ENCODE results near the gene IL3.

IL3 gene

GRCh38 chr5:132026516-132027008 is 33.9 kb upstream of the IL3 start:
- DNase-seq: no peak

GRCh38 chr5:132027027-132027426 is 33.4 kb upstream of the IL3 start:
- no peak for DNase-seq

DNA sequence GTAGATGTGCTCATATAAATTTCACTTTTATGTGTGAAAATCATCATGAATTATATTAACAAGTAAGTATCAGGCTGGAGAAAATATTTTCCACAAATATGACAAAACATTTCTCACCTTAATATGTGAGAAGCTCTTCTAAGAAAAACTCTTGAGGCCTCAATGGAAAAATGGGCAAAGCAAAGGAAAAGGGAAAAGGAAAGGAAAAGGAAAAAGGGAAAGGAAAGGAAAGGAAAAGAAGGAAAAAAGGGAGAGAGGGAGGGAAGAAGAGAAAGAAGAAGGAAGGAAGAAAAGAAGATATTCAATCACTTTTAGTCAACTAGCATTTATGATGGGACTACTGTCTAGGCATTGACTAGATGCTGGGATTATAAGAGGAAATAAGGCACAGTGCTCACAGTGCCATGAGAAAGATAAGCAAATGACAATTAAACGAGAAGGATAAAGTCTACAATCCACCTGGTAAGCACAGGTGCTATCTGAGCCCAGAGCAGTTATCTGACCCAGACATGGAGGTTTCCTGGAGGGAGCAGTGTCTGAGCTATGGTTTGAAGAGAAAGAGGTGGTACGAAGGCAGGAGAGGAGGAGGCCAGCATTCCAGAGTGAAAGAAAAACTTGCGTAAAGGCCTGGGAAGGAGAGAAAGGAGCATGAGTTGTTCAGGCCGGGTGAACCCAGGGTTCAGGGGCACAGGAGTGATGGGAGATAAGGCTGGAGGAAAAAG is 30.7 kb upstream of the IL3 start:
- DNase-seq: no peak

DNA sequence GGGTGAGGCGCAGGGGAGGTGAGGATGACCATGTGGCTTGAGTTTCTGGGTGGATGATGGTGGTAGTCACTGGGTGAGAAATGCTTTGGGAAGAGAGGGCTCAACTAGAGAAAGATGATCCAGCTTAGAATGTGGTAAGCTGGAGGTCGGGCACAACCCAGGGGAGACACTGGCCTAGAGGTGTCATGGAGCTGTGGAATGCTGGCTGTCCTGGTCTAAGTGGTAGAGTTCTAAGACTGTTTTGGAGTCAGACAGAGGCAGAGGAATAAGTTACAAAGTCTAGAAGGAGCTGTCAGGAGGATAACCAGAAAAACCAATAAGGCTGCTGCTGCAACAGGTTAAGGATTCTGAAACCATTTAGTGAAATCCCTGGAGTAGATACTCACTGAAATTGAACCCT is 29.8 kb upstream of the IL3 start:
- no peak for DNase-seq

DNA sequence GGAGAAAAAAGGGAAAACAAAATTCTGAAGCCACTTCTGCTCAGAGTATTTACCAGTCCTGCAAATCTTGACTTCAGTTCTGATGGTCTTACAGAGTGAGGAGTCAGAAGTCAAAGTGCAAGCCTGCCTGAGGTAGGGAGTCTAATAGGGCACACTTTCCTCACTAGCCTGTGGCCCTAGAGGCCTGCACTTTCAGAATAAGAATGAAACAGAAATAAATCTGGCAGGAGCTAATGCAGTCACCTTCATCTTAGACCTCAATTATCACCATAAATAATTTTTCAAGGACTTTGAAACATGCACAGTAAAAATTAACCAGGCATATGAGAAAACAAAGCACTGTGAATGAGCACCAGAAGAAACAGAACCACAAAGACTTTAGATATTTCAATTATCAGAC is 28.3 kb upstream of the IL3 start:
- DNase-seq: no peak

DNA sequence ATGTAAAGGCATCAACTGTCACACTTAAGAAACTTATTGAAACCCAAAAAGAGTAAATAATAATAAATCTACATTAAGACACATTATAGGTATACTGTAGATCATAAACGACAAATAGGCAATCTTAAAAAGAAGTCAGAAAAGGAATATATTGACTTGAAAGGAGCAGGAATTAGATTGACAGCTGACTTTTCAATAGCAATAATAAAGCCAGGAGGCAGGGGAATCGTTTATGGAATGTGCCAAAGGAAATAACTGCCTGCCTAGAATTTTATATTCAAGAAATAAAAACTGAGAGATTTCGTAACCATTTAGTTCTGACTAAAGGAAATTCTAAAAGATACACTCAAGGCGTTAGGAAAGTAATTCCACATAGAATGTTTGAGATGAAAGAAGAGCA is 27.3 kb upstream of the IL3 start:
- DNase-seq: no peak

- DNase-seq: no peak
These were observed 23.1 kb upstream of the IL3 start for GRCh38 chr5:132037353-132037752.

GRCh38 chr5:132044207-132044606 is 16.2 kb upstream of the IL3 start:
- DNase-seq: no peak

- DNase-seq: no peak
These were observed 13.6 kb upstream of the IL3 start for GRCh38 chr5:132046880-132047299.

- DNase-seq: no peak
These were observed 11.4 kb upstream of the IL3 start for GRCh38 chr5:132049093-132049492.

DNA sequence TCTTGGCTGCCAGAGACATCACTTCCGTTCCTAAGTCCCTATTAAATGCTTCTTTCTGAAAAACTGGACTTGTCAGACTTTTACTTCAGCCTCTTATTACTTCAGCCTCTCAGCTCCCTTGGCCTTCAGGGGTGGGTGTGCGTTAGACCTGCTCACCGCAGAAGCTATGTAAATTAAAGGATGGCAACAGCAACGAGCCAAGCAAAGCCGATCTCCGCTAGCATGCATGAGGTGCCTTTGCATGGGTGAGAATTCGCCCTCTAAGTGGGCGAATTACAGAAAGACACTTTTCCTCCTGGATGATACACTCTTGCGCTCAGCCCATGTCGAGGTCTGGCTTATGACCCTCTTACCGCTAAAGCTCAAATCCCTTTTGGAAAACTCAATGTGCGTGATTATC is 10.9 kb upstream of the IL3 start:
- DNase-seq: no peak

DNA sequence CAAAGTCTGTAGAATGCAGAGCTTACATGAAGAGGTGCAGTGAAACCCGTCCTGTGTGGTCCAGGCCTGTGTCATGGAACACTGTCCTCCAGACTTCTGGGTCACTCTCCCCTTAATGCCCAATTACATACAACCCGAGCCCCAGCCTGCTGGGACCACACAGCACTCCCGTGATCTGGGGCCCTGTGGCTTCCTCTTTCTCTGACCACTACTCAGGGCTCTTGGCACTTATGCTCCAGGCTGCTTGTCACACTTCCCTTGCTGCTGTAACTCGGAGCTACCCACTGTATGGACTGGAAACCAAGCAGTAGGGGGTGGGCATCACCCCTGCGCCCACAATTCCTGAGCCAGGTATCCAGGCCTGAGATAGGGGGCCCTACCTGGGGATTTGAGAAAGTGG is 10.3 kb upstream of the IL3 start:
- no peak for DNase-seq

DNA sequence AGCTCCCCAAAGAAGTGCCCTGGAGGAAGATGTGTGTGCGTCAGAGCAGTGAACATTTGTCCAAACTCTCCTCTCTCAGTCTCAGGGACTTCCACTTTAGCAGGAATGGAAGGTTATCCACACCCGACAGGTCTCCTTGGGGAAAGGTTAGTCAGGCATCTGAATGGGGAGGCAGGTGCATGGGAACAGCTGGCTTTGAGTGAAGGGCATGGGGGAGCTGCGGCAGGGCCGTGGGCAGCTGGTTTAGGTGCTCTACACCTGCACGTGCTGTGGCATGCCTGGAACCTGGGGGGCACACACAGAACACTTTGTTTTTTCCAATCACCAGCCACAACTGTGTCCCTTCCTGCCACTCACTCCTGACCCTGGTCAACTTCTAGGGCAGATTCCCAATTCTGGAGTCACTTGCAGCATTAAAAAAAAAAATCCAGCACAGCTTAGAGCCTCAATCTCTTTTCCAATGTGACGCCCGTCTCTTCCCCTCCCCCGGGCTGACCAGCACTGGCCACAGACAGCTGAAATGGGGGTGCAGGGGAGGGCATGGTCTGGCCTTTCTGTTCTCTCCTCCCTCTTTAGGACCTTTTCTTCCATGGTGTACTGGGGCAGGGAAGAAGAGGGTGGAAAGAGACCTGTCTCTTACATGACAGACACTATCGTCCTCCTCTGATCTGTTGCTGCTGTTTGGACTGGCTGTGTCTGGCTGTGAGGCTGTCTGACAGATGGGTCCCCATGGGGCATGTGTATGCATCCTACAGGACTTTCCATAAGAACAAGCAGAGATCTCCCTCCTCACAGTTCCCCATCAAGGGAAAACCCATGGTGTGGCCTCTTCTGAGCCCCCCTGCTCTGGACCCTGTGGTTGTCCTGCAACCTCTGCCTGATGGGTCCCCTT is 9.5 kb upstream of the IL3 start:
- no peak for DNase-seq

DNA sequence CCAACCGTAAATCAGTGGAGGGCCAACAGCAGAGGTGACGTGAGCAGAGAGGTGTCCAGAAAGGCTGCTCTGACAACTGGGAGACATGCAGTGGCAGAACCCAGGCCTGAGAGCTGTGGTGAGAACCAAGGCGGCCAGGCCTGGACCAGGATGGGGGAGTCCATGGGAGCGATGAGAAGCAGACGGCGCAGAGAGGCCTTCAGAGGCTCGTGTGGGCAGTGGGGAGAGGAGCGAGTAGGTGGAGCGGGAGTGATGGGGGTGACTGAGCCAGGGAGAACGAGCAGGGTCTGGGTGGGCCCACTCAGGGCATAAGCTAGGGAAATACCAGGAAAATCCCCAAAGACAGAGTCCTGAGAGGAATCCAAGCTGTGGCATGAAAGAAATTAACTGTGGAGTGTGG is 7.9 kb upstream of the IL3 start:
- DNase-seq: no peak

- no peak for DNase-seq
These were observed 7.0 kb upstream of the IL3 start for GRCh38 chr5:132053483-132053882.

GRCh38 chr5:132054031-132054696 is 6.3 kb upstream of the IL3 start:
- no peak for DNase-seq

- no peak for DNase-seq
These were observed 5.6 kb upstream of the IL3 start for GRCh38 chr5:132054697-132055440.

DNA sequence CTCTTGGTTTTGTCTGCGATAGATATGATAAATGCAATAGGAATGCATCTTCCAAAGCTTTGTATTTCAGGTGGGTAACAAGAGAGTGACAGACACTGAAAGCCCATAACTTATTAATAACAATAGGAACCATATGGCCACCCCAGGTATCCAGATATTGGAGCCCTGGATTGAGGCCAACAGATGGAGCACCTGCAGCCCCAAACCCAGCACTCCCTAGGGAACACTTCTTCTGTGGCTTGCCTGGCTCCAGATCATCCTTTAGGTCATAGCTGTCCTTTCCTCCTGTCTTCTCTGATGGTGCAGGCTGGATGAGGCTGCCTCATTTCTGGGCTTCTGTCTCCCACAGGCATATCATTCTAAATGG is 5.0 kb upstream of the IL3 start:
- DNase-seq: no peak

- DNase-seq: no peak
These were observed 4.4 kb upstream of the IL3 start for GRCh38 chr5:132055808-132056609.

GRCh38 chr5:132056610-132057497 is 3.6 kb upstream of the IL3 start:
- DNase-seq: no peak
